OCI-LY3 (cell line): Measurements from ENCODE around the gene TXNDC5.
"Not testable (repeated sequence)": the region's sequence is repeated elsewhere in the genome, so short reads cannot be mapped to it uniquely, and the experiment has no call there.

Source experiments
- H2AFZ ChIP-seq: fragments of 200-600, 300-600 bp; shearing (Covaris generic); 2 replicates; pipeline ENCODE4 v1.6.0; 2014; ENCODE audit warnings: antibody characterized with exemption, low read depth, low read length
- H3K27ac ChIP-seq: fragments of 200-600, 300-600 bp; sonication (generic); 2 replicates; pipeline ENCODE4 v1.5.1; 2014; ENCODE audit warnings: mild to moderate bottlenecking, low read length, moderate library complexity, mixed read lengths
- H3K27me3 ChIP-seq: fragments of 200-600, 300-600 bp; sonication (generic); 2 replicates; pipeline ENCODE4 v1.6.1; 2014; ENCODE audit warnings: low read depth, low read length, mixed read lengths
- H3K36me3 ChIP-seq: fragments of 200-600, 300-600 bp; sonication (generic); replicated peaks from 2 replicates; pipeline ENCODE3; 2014; ENCODE audit warnings: low read depth, low read length, mixed read lengths
- H3K4me1 ChIP-seq: fragments of 300-600, 200-600 bp; sonication (generic); 2 replicates; pipeline ENCODE4 v1.6.1; 2014; ENCODE audit warnings: low read length, mixed read lengths
- H3K4me2 ChIP-seq: fragments of 200-600, 300-600 bp; sonication (generic); 2 replicates; pipeline ENCODE4 v1.6.1; 2014; ENCODE audit warnings: low read length, mixed read lengths
- H3K4me3 ChIP-seq: fragments of 300-600, 200-600 bp; sonication (generic); 2 replicates; pipeline ENCODE4 v1.5.1; 2014; ENCODE audit warnings: antibody characterized with exemption, mild to moderate bottlenecking, low read length, moderate library complexity
- H3K79me2 ChIP-seq: fragments of 300-600, 200-600 bp; shearing (Covaris generic); 2 replicates; pipeline ENCODE4 v1.6.1; 2014; ENCODE audit warnings: mild to moderate bottlenecking, low read length, mixed read lengths
- H3K9ac ChIP-seq: fragments of 300-600, 200-600 bp; shearing (Covaris generic); 2 replicates; pipeline ENCODE4 v1.6.0; 2014; ENCODE audit warnings: mild to moderate bottlenecking, low read length, moderate library complexity
- H3K9me3 ChIP-seq: fragments of 200-600, 300-600 bp; shearing (Covaris generic); 2 replicates; pipeline ENCODE4 v1.6.1; 2014; ENCODE audit warnings: low read length, mixed read lengths; ENCODE audit not compliant: insufficient read depth
- H4K20me1 ChIP-seq: fragments of 200-600, 300-600 bp; sonication (generic); 2 replicates; pipeline ENCODE4 v1.6.1; 2016; ENCODE audit warnings: low read length, mixed read lengths; ENCODE audit not compliant: insufficient read depth
- EZH2phosphoT487 ChIP-seq: fragments of 200-600 bp; shearing (Covaris generic); IDR thresholded peaks from 2 replicates; pipeline ENCODE4 v1.6.1; 2018; ENCODE audit warnings: antibody characterized with exemption, mixed run types, low read depth
- TF ChIP-seq, protein P1 (sequence below): fragments of 200-600, 300-600 bp; sonication (generic); IDR thresholded peaks from 2 replicates; pipeline ENCODE4 v1.5.1; 2014; ENCODE audit warnings: antibody characterized with exemption, low read length, low read depth

TXNDC5 gene

GRCh38 chr6:7901056-7901455 lies 9.5 kb downstream of the TXNDC5 start:
- H3K27ac ChIP-seq, result peak overlapping the region; percentile 62
- no peak overlapping the region for H2AFZ ChIP-seq
- H3K4me2 ChIP-seq, result peak overlapping the region; percentile 38
- H3K9ac ChIP-seq, result no peak overlapping the region
- H3K79me2 ChIP-seq, result peaks cover 79% of the 10 kb centered on the region
- H3K4me3 ChIP-seq, result peak overlapping the region; percentile 13; the same call in 1 of the 2 replicates
- peaks cover 40% of the 10 kb centered on the region for H3K4me1 ChIP-seq
- peaks cover 33% of the 10 kb centered on the region for H4K20me1 ChIP-seq
- no peaks in the 10 kb centered on the region for H3K9me3 ChIP-seq
- TF ChIP-seq, protein P1, sequence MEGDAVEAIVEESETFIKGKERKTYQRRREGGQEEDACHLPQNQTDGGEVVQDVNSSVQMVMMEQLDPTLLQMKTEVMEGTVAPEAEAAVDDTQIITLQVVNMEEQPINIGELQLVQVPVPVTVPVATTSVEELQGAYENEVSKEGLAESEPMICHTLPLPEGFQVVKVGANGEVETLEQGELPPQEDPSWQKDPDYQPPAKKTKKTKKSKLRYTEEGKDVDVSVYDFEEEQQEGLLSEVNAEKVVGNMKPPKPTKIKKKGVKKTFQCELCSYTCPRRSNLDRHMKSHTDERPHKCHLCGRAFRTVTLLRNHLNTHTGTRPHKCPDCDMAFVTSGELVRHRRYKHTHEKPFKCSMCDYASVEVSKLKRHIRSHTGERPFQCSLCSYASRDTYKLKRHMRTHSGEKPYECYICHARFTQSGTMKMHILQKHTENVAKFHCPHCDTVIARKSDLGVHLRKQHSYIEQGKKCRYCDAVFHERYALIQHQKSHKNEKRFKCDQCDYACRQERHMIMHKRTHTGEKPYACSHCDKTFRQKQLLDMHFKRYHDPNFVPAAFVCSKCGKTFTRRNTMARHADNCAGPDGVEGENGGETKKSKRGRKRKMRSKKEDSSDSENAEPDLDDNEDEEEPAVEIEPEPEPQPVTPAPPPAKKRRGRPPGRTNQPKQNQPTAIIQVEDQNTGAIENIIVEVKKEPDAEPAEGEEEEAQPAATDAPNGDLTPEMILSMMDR, result no peak
- TF ChIP-seq EZH2phosphoT487, result no peak
- H3K36me3 ChIP-seq, result peaks cover 69% of the 10 kb centered on the region
- no peaks in the 10 kb centered on the region for H3K27me3 ChIP-seq

GRCh38 chr6:7900621-7901020 lies 10.0 kb downstream of the TXNDC5 start:
- Histone ChIP-seq H3K4me2 (peak overlapping the region; percentile 38), H3K79me2 (peaks cover 75% of the 10 kb centered on the region), H3K4me3 (0 out of 2 replicates have a peak overlapping the region, but pooled peaks have one; percentile 13)

DNA sequence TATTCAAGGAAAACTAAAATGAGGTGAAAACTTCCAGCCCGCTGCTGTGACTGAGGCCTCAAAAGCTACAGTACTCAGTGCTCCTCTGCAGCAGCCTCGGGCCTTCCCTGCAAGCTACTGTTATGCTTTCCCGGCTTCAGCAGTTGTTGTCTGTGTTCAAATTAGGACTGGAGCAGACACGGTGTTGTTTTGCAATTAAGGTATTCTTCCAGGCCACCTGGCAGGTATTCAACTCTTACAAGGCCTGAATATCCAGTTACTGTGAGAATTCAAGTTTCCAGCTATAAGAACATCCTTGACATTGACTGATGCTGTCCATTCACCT lies 10.7 kb downstream of the TXNDC5 start:
- no peak overlapping the region for H3K4me3 ChIP-seq
- H3K27ac ChIP-seq, result peak overlapping the region; percentile 62
- peak overlapping the region; percentile 4; the same call in 1 of the 2 replicates for H3K9ac ChIP-seq
- H4K20me1 ChIP-seq, result peaks cover 21% of the 10 kb centered on the region
- no peak overlapping the region for H2AFZ ChIP-seq
- peak overlapping the region; percentile 38 for H3K4me2 ChIP-seq
- H3K27me3 ChIP-seq, result no peaks in the 10 kb centered on the region
- H3K36me3 ChIP-seq, result peaks cover 74% of the 10 kb centered on the region
- H3K9me3 ChIP-seq, result no peaks in the 10 kb centered on the region
- peaks cover 40% of the 10 kb centered on the region for H3K4me1 ChIP-seq
- H3K79me2 ChIP-seq, result peaks cover 67% of the 10 kb centered on the region
- TF ChIP-seq EZH2phosphoT487, result no peak
- TF ChIP-seq, protein P1, result no peak

More at GRCh38 chr6:7900621-7901020, 10.0 kb downstream of the TXNDC5 start:
- Histone ChIP-seq H2AFZ (no peak overlapping the region), H3K27me3 (no peaks in the 10 kb centered on the region), H4K20me1 (peaks cover 29% of the 10 kb centered on the region), H3K9ac (peak overlapping the region; percentile 4; the same call in 1 of the 2 replicates), H3K4me1 (peaks cover 40% of the 10 kb centered on the region), H3K36me3 (peaks cover 69% of the 10 kb centered on the region), H3K27ac (peak overlapping the region; percentile 62), H3K9me3 (no peaks in the 10 kb centered on the region)
- no peak for TF ChIP-seq EZH2phosphoT487
- TF ChIP-seq, protein P1, result no peak

- no peak overlapping the region for H2AFZ ChIP-seq
- H3K9ac ChIP-seq, result peak overlapping the region; percentile 4; the same call in 1 of the 2 replicates
- H3K27me3 ChIP-seq, result no peaks in the 10 kb centered on the region
- H3K79me2 ChIP-seq, result peaks cover 61% of the 10 kb centered on the region
- H3K9me3 ChIP-seq, result no peaks in the 10 kb centered on the region
- peak overlapping the region; percentile 38 for H3K4me2 ChIP-seq
- peak overlapping the region; percentile 62 for H3K27ac ChIP-seq
- TF ChIP-seq, protein P1, result peak; percentile 48
- TF ChIP-seq EZH2phosphoT487, result no peak
- peaks cover 75% of the 10 kb centered on the region for H3K36me3 ChIP-seq
- peaks cover 40% of the 10 kb centered on the region for H3K4me1 ChIP-seq
- peaks cover 15% of the 10 kb centered on the region; the same call in 1 of the 2 replicates for H4K20me1 ChIP-seq
- no peak overlapping the region for H3K4me3 ChIP-seq
These were observed 11.3 kb downstream of the TXNDC5 start for GRCh38 chr6:7899101-7899888.

DNA sequence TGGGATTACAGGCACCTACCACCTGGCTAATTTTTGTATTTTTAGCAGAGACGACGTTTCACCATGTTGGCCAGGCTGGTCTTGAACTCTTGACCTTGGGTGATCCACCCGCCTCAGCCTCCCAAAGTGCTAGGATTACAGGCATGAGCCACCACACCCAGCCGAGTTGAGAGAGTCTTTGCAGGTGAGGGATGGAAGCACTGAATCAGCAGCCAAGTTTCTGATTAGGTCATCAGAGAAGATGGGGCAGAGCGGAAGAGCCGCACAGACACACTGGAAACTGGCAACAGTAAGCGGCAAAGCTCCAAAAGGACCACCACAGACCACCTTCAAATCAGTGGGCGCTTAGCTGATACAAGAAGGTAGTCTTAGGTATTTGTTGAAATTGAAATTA lies 12.4 kb downstream of the TXNDC5 start:
- not testable (repeated sequence) for H3K27me3 ChIP-seq, H3K4me2 ChIP-seq, H3K4me3 ChIP-seq, H2AFZ ChIP-seq, H3K9ac ChIP-seq, H3K9me3 ChIP-seq, H3K27ac ChIP-seq
- peaks cover 40% of the 10 kb centered on the region for H3K4me1 ChIP-seq
- H4K20me1 ChIP-seq, result peaks cover 15% of the 10 kb centered on the region; the same call in 1 of the 2 replicates
- peaks cover 57% of the 10 kb centered on the region for H3K79me2 ChIP-seq
- H3K36me3 ChIP-seq, result peaks cover 74% of the 10 kb centered on the region
